Stimulated activated CD4-positive, alpha-beta T cell treated with anti-CD3 and anti-CD28 coated beads, Interleukin-15, amount 100 ng/mL, for 1 hour (primary cell): ENCODE measurements around the gene MARK2.
A peak's percentile ranks its signal among the peaks of the same experiment; 100 is the strongest.

Source experiments
- DNase-seq, 2 donors: peaks; one replicate each; pipeline ENCODE4 v3.0.0-alpha.2; 2020; ENCODE audit warnings: low read depth in 1 of 2, low spot score in 1 of 2

MARK2 gene

GRCh38 chr11:63879598-63880402, 40.9 kb downstream of the MARK2 start:
- no peak for DNase-seq

DNA sequence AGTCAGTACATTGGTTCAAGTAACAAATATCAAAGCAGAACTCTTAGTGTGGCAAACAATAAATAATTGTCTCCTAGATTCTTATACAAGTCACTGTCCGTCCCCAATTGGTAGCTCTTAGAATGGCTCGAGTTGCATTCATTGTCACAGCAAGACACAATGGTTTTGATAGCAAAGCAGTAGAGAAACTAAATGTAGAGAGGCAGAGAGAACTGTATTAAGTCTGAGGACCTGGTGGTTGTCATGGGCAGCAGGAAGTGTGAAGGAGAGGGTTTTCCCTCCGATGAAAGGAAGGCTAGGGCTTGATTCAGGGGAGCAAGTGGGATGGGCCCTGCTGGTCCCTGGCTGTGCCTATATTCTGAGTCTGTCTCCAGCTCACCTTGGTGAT, 41.5 kb downstream of the MARK2 start:
- no peak for DNase-seq

DNA sequence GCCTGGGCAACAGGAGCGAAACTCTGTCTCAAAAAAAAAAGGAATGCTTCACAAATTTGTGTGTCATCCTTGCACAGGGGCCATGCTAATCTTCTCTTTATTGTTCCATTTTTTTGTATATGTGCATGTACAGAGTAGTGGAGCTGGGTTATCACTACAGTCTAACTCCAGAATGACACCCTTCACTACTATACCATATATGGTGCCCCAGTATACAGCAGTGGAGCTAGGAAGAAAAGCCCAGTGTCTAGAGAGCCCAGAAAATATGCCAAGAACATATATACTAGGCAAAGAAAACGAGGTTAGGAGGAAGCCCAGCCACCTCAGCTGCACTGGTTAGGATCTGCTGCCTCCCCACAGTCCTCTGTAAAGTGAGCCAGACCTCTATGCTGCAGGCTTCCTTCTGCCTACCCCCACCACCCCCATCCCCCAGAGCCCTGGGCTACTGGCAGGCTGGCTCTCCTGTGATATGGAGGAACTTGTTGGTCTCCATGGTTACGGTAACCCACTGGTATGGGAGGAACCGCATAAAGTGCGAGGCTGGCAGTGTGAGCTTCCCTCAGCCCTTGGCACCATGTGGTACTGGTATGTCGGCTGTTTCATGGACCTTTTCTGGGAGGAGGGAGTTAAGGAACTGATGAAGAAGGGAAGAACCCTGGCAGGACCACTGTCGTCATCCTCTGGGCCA, 43.8 kb downstream of the MARK2 start:
- no peak for DNase-seq

GRCh38 chr11:63883791-63884190, 44.9 kb downstream of the MARK2 start:
- no peak for DNase-seq

DNA sequence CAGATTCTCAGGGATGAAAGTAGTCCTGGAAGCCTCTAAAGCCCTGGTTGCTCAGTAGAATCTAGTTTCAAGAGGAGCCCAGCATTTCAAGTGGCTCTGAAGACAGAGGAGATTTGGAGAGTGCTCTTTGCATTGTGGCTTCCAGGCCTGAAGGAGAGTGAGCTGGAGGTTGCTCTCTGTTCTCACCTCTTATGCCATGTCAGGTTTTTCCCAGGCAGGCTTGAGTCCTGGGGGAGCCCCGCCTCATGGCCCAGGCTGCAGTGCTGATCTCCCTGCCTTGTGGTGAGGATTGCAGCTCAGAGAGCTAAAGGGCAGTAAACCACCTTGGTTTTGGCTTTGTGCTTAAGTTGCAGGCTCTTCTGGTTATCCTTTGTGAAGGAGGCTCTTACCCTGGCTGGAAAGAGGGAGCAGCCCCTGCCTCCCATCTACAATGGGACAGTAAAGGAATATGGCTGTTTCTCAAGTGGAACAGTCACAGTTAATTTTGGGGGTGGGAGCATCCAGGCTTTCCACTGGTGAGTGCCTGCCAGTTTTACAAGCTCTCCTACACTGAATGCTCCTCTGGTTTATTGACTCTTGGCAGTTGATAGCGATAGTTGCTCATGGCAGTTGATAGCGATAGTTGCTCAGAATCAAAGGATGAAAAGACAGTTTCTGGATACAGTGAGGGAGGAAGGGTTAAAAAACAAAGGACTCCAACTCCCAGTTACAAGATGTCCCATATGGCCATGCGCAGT, 45.5 kb downstream of the MARK2 start:
- no peak for DNase-seq

DNA sequence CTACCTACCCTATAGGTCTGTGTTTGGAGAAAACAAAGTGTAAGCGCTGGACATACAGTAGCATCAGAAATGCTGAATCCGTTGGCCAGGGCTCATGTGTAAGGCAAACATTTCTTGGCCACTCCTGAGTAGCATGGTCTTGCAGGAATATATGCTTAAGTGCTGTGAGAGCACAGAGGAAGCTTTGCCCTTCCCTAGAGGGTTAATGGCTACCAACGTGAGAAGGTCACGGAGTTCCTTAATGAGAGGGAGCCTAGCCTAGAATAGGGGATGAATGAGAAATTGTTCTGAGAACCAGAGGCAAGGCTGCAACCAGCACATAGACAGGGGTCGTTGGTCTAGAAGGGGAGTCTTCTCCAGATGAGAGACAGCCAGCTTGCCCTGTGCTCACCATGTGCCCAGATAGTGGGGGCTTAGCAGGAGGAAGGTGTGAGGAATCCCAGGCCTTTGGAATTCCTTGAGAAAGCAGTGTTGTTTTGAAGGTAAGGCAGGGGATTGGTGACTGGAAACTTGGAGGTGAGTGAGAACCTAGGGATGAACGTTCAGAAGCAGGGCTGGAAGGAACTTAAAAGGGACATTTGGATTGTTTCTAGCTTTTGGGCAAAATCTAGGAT, 48.6 kb downstream of the MARK2 start:
- no peak for DNase-seq

GRCh38 chr11:63888170-63889086, 49.5 kb downstream of the MARK2 start:
- peak; percentile 27 to 43 for DNase-seq

GRCh38 chr11:63889344-63889743, 50.4 kb downstream of the MARK2 start:
- DNase-seq, result no peak

GRCh38 chr11:63890368-63890767, 51.5 kb downstream of the MARK2 start:
- DNase-seq, result no peak

GRCh38 chr11:63892228-63892627, 53.3 kb downstream of the MARK2 start:
- no peak for DNase-seq

GRCh38 chr11:63893355-63893754, 54.4 kb downstream of the MARK2 start:
- no peak for DNase-seq

GRCh38 chr11:63896071-63896470, 57.2 kb downstream of the MARK2 start:
- DNase-seq, result no peak

DNA sequence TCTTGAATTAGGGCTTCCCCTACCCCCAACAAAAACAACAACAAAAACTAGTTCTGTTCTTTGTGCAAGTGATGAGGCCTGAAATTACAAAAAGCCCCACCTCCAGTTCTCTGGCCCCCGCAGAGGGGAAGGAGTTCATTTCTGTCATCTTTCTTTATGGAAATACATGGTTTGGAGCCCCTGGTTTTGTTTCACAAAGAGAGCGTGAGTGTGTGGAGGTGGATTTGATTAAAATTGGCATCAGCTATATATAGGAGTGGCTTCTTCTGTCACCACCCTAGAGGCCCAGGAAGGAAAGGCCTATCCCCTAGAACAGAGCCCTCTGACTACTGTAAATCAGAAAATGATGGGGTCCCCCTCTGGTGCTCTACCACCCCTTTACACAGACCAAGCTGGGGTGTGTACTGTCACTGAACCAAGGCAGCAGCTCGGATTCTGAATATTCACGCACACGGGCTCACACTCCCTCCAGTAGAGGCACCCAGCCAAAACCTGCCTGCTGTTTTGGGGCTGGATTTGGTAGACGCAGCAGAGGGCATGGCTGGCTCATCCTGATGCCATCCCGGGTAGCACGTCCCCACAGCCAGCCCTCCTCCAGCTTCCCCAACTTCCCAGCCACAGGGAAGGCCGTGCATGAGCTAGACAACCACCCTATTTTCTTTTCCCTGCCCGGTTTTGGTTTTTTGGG, 58.7 kb downstream of the MARK2 start:
- no peak for DNase-seq

- no peak for DNase-seq
These were observed 62.8 kb downstream of the MARK2 start for GRCh38 chr11:63901660-63902059.

DNA sequence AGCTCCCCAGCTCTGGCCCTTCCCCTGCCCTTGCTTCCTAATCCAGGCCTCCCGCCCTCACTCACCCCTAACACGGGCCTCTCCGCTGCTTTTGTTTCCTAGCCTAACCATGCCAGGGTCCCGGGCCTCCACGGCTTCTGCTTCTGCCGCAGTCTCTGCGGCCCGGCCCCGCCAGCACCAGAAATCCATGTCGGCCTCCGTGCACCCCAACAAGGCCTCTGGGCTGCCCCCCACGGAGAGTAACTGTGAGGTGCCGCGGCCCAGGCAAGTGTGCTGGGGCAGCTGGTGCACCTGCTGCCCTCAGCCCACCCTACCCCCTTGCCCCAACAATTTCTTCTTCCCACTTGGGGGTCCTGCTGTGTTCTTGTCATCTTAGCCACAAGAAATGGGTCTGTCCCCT, 65.0 kb downstream of the MARK2 start:
- no peak for DNase-seq

GRCh38 chr11:63904743-63905142, 65.8 kb downstream of the MARK2 start:
- no peak for DNase-seq

DNA sequence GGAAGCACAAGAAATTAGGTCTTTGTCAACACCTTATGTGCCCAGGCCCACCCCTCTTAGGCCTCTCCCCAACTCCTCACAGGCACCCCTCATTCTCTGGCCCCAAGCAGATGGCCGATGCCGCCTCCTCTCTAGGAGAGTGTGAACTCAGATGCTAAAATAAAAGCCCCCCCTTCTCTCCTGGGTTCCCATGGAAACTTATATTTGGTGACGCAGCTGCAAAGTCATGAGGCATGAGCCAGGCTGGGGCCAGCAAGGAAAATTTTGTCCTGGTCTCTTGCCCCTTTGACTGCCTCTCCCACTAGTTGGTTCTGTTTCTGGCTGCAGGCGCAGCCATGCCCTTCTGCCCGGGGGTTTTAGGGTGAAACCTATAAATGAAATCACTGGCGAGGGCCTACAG, 66.3 kb downstream of the MARK2 start:
- no peak for DNase-seq

DNA sequence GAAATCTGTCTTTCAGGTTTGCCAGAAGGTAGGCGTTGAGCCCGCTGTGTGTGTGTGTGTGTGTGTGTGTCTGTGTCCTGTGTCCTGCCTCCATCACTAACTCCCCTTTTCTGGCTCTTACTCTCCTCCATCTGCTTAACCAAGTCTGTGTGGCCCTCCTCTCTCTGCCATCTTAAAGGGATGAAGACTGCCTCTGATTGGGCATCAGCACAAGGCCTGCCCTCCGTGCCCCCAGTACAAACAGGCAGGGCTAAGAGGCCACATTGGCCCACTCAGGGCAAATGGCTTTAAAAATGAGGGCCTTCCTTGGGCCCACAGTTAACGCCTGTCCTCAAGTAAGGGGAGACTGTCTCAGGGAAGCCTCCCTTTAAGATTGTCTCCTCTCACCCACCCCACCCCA, 67.2 kb downstream of the MARK2 start:
- no peak for DNase-seq

DNA sequence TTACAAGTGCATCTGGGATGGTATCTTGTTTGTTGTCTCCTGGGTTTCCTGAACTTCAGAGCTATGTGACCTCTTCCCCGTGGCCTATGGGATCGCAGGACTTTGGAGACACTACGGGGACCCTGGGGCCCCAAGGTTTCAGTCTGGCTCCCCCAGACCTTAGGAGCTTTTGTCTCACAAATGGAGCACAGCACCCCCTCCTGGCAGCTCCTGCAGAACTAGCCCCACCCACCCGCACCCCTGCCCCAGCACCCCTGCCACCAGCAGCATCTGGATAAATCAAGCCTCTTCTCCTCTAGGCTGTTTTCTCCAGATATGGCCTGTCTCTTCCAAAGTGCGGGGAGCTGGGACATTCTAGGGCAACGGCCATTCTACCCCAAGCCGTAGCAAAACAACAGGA, 67.7 kb downstream of the MARK2 start:
- peak; percentile 25 to 51 for DNase-seq

DNA sequence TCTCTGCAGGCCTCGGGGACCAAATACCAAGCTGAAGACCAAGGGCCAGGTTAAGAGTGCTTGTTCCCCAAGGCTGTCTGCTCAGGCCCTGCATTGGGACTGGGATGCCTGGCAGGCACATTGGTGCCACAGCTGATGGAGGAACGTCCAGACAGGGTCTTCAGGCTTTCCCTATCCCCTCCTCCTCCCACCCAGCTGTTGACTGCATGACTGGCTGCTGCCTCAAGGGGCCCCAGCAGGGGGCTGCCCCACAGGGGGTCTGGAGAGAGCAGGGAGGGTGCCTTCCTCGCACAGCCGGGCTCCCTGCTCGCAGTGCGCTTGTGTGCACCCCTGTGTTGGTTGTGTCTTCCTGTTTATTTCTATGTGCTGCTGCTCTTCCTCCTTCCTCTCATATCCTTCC, 68.2 kb downstream of the MARK2 start:
- DNase-seq, result no peak
